GM18502 (cell line): ENCODE results near the gene GANC.

Source experiments
- ATAC-seq: cut with Tn5 transposase; IDR thresholded peaks from one replicate; pipeline ENCODE4 v1.9.1; 2021; ENCODE audit warnings: mild to moderate bottlenecking; ENCODE audit not compliant: unreplicated experiment, poor library complexity

The GANC gene

DNA sequence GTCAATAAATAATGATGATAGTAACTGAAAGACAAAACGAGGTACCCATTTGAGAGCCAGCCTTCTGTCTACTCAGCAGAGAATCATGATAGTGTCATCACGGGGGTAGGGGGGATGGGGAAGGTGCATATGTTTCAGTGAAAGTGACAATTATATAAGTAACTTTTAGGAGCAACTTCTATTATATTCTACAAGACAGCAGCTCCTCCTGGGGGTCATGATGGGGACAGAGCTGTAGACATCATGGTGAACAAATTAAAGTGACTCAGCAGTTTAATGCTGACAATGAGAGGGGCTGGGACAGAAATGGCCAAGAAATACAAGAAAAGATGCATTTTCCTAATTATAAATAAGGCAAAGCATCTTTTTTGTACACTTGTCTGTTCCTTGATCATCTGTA, 98.1 kb downstream of the GANC start:
- ATAC-seq: no peak

GRCh38 chr15:42373274-42373673, 100.3 kb downstream of the GANC start:
- ATAC-seq: no peak

GRCh38 chr15:42373936-42374335, 100.9 kb downstream of the GANC start:
- ATAC-seq: no peak

- ATAC-seq: no peak
These were observed 101.8 kb downstream of the GANC start for GRCh38 chr15:42374810-42375209.

DNA sequence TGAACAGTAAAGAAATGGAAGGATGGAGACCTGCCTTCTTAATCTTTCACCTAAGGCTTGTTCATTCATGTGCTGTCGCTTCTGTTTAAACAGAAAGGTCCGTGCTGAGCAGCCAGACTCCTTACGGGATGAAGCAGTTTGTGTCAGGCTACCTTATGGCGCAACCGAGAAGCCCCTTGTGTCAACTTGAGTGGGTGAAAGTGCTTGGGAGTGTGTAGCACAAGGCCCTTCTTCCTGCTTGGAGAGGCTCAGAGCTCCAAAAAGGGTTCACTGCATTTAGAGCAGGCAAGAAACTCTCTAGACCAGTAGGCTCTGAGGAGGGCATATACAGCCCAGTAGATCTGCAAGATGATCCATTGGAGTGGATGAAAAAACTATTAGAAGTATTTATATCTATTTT, 102.3 kb downstream of the GANC start:
- ATAC-seq: no peak

- ATAC-seq: no peak
These were observed 102.9 kb downstream of the GANC start for GRCh38 chr15:42375941-42376340.

DNA sequence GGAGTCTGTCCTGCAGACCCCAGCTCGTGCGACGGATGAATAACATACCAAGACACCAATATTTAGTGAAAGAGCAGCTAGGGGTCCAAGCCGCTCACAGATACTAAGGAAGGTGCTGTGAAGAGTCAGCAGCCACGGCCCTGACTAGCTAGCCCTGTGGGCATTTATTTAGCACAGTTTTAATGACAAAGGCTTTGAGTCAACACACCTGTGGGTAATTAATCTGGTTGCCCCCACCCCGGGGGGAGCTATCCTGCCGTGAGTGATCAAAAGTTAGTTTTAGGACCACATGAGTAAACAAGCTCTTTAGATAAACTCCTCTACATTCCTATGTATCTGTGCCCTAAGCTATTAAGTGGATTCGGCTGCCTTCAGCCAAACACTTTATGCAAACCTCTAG, 105.0 kb downstream of the GANC start:
- no peak for ATAC-seq

DNA sequence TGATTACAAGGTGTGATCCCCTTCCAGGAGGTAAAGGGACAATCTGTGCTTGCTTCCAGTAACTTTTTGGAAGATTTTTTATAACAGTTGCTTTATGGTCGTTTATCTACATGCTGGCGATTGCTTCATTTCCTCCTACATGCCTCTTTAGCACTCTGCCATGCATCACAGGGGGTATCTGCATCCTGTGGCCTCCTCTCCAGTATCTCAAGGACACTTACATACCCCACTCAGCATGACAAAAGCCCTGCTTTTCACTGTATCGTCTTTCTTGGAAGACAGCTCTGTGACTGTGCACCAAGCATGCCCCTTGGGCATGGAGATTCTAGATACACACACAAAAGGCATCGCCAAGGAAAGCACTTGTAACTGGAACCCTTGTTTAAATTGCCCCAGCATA, 111.6 kb downstream of the GANC start:
- ATAC-seq: no peak

DNA sequence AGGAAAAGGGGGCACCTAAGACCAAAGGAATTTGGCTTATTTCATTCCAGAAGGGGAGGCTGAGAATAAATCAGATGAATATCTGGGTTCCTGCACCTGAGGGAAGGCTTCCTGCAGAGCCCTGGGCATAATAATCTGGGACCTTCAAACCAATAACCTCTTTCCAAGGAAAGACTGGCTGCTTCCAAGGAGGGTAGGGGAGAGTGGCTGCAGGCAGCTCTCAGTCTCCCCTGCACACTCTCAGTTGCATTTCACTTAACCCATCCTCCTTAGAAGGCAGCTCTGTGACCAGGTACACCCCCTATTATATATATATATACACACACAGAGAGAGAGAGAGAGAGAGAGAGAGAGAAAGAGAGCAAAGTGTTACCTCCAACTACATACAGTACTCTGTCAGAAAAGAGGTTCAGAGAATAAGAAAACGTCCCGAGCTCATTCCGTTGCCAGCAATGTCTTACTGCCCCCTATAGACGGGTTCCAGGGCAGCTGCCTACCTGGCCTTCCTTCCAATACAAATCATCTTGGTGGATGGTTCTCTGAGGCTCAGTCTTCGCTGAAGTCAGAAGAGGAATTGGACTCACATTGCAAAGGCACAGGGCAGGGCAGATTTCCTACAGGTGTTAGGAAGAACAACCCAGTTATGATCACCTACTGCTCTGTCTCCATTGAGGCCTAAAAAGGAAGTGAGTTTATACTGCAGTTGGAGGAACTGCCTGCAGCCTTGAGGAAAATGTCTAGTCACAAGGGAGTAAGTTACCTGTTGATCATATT, 112.4 kb downstream of the GANC start:
- ATAC-seq: no peak

DNA sequence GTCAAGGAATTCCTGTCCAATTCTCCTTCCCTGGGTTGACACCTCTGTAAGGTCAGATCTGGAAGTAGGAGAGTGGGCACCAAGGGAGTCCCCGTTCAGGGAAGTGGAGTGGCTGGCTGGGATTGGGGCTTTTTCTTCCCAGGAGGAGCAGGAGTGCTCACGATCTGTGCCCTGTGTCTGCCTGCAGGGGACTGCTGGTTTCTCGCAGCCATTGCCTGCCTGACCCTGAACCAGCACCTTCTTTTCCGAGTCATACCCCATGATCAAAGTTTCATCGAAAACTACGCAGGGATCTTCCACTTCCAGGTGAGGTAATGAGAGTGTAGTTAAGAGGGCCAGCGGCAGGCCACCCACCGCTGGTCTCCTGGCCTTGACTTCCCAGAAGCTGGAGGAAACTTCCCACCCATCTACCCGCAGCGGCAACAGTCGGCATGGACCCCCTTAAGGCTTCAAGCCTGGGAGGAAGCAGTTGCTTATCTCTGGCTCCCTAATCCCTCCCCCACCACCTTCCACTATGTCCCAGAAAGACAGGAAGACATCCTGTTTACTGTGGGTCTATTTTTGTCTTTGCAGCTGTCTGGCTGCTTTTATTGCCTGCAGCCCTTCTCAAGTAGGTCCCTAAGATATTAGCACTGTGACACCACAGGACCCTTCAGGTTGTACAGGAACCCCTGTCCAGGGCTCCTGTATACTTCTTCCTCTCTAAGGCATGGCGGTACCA, 113.1 kb downstream of the GANC start:
- no peak for ATAC-seq

DNA sequence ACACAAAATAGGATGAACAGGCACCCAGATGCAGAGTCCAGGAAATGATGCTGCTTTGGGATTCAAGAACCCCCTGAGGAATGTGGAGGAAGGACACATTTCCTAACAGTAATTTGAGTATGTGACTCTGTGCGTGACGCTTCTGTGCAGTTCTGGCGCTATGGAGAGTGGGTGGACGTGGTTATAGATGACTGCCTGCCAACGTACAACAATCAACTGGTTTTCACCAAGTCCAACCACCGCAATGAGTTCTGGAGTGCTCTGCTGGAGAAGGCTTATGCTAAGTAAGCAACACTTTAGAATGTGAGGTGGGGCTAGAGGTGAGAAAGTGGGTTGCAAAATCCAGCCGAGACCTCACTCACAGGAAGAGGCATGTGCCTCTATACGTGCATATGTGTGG, 114.6 kb downstream of the GANC start:
- ATAC-seq: no peak

GRCh38 chr15:42392309-42393024, 119.5 kb downstream of the GANC start:
- no peak for ATAC-seq

DNA sequence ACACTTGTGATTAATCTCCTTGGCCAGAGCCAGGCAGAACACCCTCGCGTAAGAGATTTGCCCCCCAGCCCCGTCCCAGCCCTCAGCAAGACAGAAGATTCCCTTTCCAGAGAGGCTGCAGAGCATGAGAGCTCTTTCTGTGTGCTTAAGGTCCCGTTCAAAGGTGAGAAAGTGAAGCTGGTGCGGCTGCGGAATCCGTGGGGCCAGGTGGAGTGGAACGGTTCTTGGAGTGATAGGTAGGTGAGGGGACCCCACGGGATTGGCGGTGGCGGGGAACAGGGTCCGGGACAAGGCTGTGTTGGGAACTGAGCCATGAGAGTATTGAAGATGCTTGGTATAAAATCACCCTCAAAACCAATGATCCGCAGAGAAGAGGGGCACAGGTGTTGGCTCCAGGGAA, 121.1 kb downstream of the GANC start:
- no peak for ATAC-seq

GRCh38 chr15:42395838-42396237, 122.8 kb downstream of the GANC start:
- ATAC-seq: no peak

- no peak for ATAC-seq
These were observed 128.8 kb downstream of the GANC start for GRCh38 chr15:42401544-42402454.

GRCh38 chr15:42402455-42403205, 129.6 kb downstream of the GANC start:
- ATAC-seq: no peak

GRCh38 chr15:42403389-42403788, 130.4 kb downstream of the GANC start:
- ATAC-seq: no peak

GRCh38 chr15:42404461-42405235, 131.6 kb downstream of the GANC start:
- ATAC-seq: no peak
